Measurements from ENCODE around the gene RSL24D1.
"Not testable (repeated sequence)": the region's sequence is repeated elsewhere in the genome, so short reads cannot be mapped to it uniquely, and the experiment has no call there.

Gene RSL24D1

DNA sequence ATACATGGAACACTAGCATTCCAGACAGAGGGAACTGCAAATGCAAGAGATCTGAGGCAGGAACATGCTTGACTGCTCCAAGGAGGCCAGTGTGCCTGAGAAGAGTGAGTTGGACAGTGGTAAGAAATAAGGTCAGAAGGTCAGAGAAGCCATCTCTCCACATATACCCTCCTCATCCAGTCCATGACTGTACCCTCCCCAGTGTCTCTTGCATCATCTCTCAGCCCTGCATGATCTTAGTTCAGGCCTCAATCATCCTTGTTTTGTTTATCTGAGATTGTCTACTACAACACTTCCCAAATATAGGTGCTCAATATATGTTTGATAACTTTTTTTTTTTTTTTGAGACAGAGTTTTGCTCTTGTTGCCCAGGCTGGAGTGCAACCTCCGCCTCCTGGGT lies 5.5 kb upstream of the RSL24D1 start:
- no peak for DNase-seq

DNA sequence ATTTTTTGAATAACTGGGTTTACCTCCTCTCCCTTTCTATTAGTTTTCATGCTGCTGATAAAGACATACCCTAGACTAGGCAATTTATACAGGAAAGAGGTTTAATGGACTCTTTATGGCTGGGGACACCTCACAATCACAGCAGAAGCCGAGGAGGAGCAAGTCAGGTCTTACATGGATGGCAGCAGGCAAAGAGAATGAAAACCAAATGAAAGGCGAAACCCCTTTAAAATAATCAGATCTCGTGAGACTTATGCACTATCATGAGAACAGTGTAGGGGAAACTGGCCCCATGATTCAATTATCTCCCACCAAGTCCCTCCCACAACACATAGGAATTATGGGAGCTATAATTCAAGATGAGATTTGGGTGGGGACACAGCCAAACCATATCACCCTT lies 2.0 kb upstream of the RSL24D1 start:
- no peak for DNase-seq

DNA sequence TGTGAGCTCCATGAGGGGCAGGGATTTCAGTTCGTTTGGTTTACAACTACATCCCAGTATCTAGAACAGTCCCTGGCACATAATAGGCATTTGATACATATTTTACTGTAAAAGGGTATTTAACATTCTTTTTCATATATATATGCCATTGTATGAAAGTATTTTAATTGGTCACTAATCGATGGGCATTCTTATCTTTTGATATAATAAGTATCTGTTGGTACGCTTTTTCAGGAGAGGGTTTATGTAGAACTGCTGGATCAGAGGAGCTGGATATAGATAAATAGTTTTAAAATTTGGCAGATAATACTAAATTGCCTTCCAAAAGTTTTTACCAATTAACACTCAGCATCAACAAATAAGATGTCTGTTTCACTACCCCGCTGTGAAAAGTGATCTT lies 978 bp upstream of the RSL24D1 start:
- DNase-seq: no peak

GRCh38 chr15:55197362-55197705 lies 593 bp upstream of the RSL24D1 start:
- DNase-seq: no peak

- DNase-seq: no peak
Measured at GRCh38 chr15:55195996-55196395, 745 bp downstream of the RSL24D1 start.

DNA sequence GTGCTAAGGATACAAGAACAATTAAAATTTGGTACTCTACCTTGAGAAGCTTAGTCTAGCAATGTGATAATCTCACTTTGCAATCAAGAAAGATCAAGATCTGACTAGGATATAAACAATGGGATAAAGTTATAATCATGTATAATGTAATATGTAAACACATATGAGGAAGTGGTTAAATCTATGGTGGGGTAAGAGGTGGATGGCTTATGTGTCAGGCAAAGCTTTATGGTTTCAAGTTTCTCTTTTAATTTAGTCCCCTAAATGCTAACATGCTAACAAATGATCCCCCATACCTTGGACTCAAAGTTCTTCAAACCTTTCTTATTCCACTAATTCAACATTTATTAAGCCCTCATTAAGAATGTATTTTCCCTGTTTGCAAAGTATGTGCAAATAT lies 2.5 kb downstream of the RSL24D1 start:
- DNase-seq: no peak

DNA sequence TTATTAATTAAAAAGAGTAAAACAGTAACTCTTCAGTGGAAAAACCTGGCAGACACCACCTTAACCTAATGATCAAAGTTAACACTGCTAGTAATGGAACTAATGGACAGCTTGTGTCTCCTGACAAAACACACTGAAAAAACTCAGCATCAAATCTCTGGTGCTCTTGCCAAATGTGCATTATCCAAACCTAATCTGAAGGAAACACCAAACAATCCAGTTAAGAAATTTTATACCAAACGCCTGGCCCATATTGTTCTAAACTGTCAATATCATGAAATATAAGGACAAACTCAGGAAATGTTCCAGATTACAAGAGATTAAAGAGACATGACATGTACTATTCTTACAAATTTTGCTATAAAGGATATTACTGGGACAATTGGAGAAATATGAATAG lies 10.4 kb downstream of the RSL24D1 start:
- DNase-seq: no peak

- no peak for DNase-seq
Measured at GRCh38 chr15:55183679-55184078, 13.1 kb downstream of the RSL24D1 start.

DNA sequence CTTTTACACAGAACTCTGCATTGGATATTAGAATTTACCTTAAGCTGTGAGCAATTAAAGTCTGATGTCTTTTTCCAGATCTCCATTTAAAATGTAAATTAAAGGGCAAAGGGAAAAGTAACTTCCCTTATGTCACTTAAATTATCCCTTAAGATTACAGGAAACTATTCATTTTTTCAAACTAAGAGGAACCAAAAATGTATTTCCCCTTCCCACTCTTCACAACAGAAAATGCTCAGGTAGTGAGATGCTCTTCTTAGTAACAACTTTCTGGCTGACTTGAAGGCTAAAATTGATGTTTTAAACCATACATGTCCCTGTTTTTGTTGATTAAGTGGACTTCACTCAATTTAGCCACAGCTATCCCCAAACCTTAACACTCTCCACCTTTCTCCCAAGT lies 17.6 kb downstream of the RSL24D1 start:
- DNase-seq: no peak

- no peak for DNase-seq
Measured at GRCh38 chr15:55170361-55170760, 26.4 kb downstream of the RSL24D1 start.

DNA sequence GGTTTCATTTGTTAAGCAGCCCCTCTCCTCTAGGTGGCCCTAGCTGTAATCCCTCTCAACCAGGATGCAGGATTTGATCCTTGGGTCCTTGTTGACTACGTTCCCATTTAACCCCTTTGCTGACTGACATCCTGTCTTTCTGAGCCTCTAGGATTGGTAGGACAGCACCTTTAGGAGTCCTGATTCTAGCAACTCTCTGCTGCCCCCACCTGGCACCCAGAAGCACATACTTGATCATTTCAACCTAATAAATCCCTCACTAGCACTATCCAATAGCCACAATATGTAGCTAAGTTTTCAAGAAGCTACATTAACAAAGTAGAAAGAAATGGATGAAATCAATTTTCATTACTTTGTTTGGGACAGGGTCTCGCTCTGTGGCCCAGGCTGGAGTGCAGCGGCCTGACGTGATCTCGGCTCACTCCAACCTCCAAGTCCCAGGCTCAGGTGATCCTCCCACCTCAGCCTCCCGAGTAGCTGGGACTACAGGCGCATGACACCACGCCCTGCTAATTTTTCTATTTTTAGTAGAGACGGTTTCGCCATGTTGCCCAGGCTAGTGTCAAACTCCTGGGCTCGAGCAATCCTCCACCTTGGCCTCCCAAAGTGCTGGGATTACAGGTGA lies 28.3 kb downstream of the RSL24D1 start:
- peak; percentile 49 for DNase-seq

- no peak for DNase-seq
Measured at GRCh38 chr15:55164284-55164683, 32.5 kb downstream of the RSL24D1 start.

DNA sequence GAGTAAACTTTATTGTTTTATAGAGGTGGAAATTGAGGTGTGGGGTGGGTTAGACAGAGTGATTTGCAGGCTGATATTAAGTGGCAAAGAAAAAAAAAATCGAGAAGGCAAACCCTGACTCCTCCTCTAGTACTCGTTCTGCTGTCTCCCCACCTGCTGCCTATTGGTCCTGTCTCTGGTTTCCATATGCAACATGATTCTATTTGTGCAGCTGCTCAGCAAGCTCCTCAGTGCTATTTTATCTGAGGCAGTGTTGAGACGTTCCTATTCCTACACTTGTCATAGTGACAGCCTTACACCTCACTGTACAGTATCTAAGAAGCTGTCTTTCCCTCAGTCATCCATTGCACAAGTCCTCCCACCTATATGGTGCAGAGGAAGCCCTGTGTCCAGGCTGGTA lies 45.1 kb downstream of the RSL24D1 start:
- peak; percentile 46 for DNase-seq

DNA sequence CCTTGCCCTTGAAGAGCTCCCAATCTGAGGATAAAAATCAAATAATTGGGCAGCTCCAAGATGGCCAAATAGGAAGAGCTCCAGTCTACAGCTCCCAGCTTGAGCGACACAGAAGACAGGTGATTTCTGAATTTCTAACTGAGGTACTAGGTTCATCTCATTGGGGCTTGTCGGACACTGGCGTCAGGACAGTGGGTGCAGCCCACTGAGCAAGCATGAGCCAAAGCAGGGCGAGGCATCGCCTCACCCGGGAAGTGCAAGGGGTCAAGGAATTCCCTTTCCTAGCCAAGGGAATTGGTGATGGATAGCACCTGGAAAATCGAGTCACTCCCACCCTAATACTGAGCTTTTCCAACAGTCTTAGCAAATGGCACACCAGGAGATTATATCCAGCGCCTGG lies 53.6 kb downstream of the RSL24D1 start:
- DNase-seq: not testable (repeated sequence)

DNA sequence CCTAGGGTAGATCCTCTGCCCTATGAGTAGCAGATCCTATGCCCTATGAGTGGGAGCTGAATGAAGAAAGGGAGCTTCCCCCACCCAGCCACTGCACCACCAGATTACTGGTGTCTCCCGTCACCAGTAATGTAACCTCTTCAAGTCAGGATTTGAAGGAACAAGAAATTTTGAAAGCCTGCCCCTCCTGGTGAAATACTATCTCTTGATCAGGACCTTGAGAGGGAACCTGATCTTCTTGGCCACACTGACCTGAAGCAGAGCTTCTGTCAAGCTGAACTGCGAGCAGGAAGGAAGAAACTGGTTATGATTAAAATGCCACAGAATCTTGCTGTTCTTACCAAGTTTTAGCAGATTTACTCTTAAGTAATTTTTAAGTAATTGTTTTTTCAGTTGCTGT lies 62.8 kb downstream of the RSL24D1 start:
- no peak for DNase-seq

DNA sequence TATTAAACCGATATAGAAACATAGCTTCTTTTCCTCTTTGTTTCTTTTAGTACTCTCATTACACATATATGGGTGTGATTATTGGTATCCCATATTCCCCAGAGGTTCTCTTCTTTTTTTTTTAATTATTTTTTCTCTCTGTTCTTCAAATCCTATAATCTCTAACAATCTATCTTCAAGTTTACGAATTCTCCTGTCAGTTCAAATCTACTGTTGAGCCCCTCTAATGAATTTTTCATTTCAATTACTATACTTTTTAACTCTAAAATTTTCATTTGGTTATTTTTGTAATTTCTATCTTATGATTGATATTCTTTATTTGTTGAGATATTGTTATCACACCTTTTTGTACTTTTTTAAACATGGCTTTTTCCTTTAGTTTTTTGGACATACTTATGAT lies 64.1 kb downstream of the RSL24D1 start:
- DNase-seq: no peak

Measured in NCI-H774 (cell line).